Panc1 (cell line): ENCODE measurements around the gene SLC10A1. TPM values are rescaled to one million over a fixed set of nuclear protein-coding genes. Genes with fewer than 3 reads are reported as not detected.

Experiments
- ATAC-seq: fragments of 200-7000 bp; cut with Tn5 transposase; 2 replicates; pipeline ENCODE4 v1.9.1; 2020; ENCODE audit warnings: mild to moderate bottlenecking, moderate library complexity
- BruUV-seq: library from RNA; stranded (reverse); fragments of 400-500 nt; replicated peaks from 2 replicates; lab custom pipeline; 2021; lab: Mats Ljungman, UMichigan
- CTCF ChIA-PET: fragments of 300-600 bp; sonication (Branson Sonifier 250); formaldehyde crosslinking; loops from one replicate; lab custom pipeline; 2022; ENCODE audit warnings: antibody characterized with exemption; lab: Charles Lee
- POLR2A ChIA-PET: fragments of 300-600 bp; sonication (Branson Sonifier 250); formaldehyde crosslinking; loops from one replicate; lab custom pipeline; 2022; ENCODE audit warnings: antibody characterized with exemption; lab: Charles Lee
- DNase-seq: peaks from one replicate; pipeline ENCODE4 v3.0.0-alpha.2; 2010; ENCODE audit warnings: low read depth, low spot score
- H3K27ac ChIP-seq: 2 replicates; pipeline ENCODE4 v1.5.1; 2011; ENCODE audit warnings: mild to moderate bottlenecking, low read length, inconsistent platforms
- H3K27me3 ChIP-seq: fragments of 200-500 bp; sonication (Bioruptor generic); 2 replicates; pipeline ENCODE4 v1.6.0; 2014; ENCODE audit warnings: low read length, inconsistent platforms; ENCODE audit not compliant: control insufficient read depth, insufficient read depth
- H3K36me3 ChIP-seq: fragments of 200-500 bp; sonication (Bioruptor generic); 2 replicates; pipeline ENCODE4 v1.5.1; 2014; ENCODE audit warnings: inconsistent platforms, mild to moderate bottlenecking, low read length, moderate library complexity; ENCODE audit not compliant: control insufficient read depth, insufficient read depth
- H3K4me1 ChIP-seq: 2 replicates; pipeline ENCODE4 v1.5.1; 2011; ENCODE audit warnings: inconsistent platforms, mild to moderate bottlenecking, low read length, moderate library complexity; ENCODE audit not compliant: control insufficient read depth, insufficient read depth
- H3K4me3 ChIP-seq, 2 experiments: 2 replicates each; pipeline ENCODE4 v1.5.1; 2011 to 2012; ENCODE audit warnings: low read depth in 2 of 2, low read length in 2 of 2, mild to moderate bottlenecking in 2 of 2, inconsistent platforms in 1 of 2, moderate library complexity in 1 of 2
- H3K9me3 ChIP-seq: fragments of 200-500 bp; sonication (Bioruptor generic); 2 replicates; pipeline ENCODE4 v1.5.1; 2014; ENCODE audit warnings: low read depth, mild to moderate bottlenecking, inconsistent platforms, low read length, moderate library complexity; ENCODE audit not compliant: control insufficient read depth, insufficient read depth
- CTCF ChIP-seq: fragments of 450-650 bp; IDR thresholded peaks from 2 replicates; pipeline ENCODE4 v1.5.1; 2017; ENCODE audit warnings: mild to moderate bottlenecking
- POLR2AphosphoS5 ChIP-seq: IDR thresholded peaks from 2 replicates; pipeline ENCODE4 v1.6.1; 2012; ENCODE audit warnings: mild to moderate bottlenecking, low read depth, low read length, moderate library complexity
- REST ChIP-seq, 2 experiments: IDR thresholded peaks; 2 replicates each; pipeline ENCODE4 v1.6.1; 2011 to 2012; ENCODE audit warnings: low read depth in 2 of 2, control low read depth in 1 of 2, low read length in 1 of 2, mild to moderate bottlenecking in 1 of 2, moderate library complexity in 1 of 2; ENCODE audit not compliant: insufficient read depth in 1 of 2
- SIN3A ChIP-seq: IDR thresholded peaks from 2 replicates; pipeline ENCODE4 v1.6.1; 2012; ENCODE audit warnings: low read depth, mild to moderate bottlenecking, low read length, moderate library complexity, borderline replicate concordance; ENCODE audit not compliant: insufficient read depth
- TCF7L2 ChIP-seq: IDR thresholded peaks from 2 replicates; pipeline ENCODE4 v1.6.1; 2011; ENCODE audit warnings: mild to moderate bottlenecking, low read depth, low read length, inconsistent platforms
- in situ Hi-C: cut with HindIII; loops from 2 replicates; pipeline ENCODE4 v1.10.0; 2016; ENCODE audit warnings: low sequenced_read_pairs, low pct_unique_long_range_greater_than_20kb
- intact Hi-C: fragments of 100-400 bp; cut with micrococcal nuclease; formaldehyde crosslinking; loops from one replicate; pipeline ENCODE4 v1.10.0; 2022; ENCODE audit not compliant: unreplicated experiment
- total RNA-seq: library from RNA; stranded (reverse); gene quantifications from one replicate; pipeline ENCODE4 v1.2.1, GENCODE V29; 2021; ENCODE audit not compliant: unreplicated experiment

SLC10A1 gene
- total RNA-seq, 1 experiment from 2014 or later = not detected

GRCh38 chr14:69754487-69754886 lies 42.6 kb downstream of the SLC10A1 start:
- BruUV-seq = no TSS peak
- no peak overlapping the region for H3K27ac ChIP-seq
- ChIA-PET CTCF (no interaction called here), POLR2A (no interaction called here)
- DNase-seq (no peak), ATAC-seq (no peak)
- no peaks in the 10 kb centered on the region for H3K9me3 ChIP-seq
- H3K27me3 ChIP-seq = no peaks in the 10 kb centered on the region
- TF ChIP-seq SIN3A = no peak
- no peak for TF ChIP-seq TCF7L2
- TF ChIP-seq REST (IDR thresholded peaks at IDR 0.05; ENCODE audit: insufficient read depth in 1 of 2, low read depth in 2 of 2, low read length in 1 of 2) = no peak
- TF ChIP-seq CTCF = no peak
- TF ChIP-seq POLR2AphosphoS5 = no peak
- in situ Hi-C loops (no loop called here), intact Hi-C loops (no loop called here)
- no peaks in the 10 kb centered on the region for H3K36me3 ChIP-seq
- no peaks in the 10 kb centered on the region for H3K4me1 ChIP-seq
- no peak overlapping the region for H3K4me3 ChIP-seq

- no TSS peak for BruUV-seq
- no peaks in the 10 kb centered on the region for H3K9me3 ChIP-seq
- ATAC-seq (no peak), DNase-seq (no peak)
- POLR2A ChIA-PET = no interaction called here
- H3K4me3 ChIP-seq = no peak overlapping the region
- intact Hi-C loops (no loop called here), in situ Hi-C loops (no loop called here)
- H3K36me3 ChIP-seq = no peaks in the 10 kb centered on the region
- no peaks in the 10 kb centered on the region for H3K4me1 ChIP-seq
- no peak for TF ChIP-seq REST (IDR thresholded peaks at IDR 0.05; ENCODE audit: insufficient read depth in 1 of 2, low read depth in 2 of 2, low read length in 1 of 2)
- no peak for TF ChIP-seq POLR2AphosphoS5
- no peak for TF ChIP-seq TCF7L2
- TF ChIP-seq SIN3A = no peak
- no peak for TF ChIP-seq CTCF
- no peaks in the 10 kb centered on the region for H3K27me3 ChIP-seq
- CTCF ChIA-PET = no interaction called here
- H3K27ac ChIP-seq = no peak overlapping the region
Measured at GRCh38 chr14:69753860-69754259, 43.2 kb downstream of the SLC10A1 start.
